IMR-90 (cell line): ENCODE data around the gene MAP3K5. TPM values are rescaled to one million over a fixed set of nuclear protein-coding genes. Genes with fewer than 3 reads are reported as not detected.

Source experiments
- ATAC-seq: fragments of 200-7000 bp; cut with Tn5 transposase; 2 replicates; pipeline ENCODE4 v1.9.1; 2020; ENCODE audit warnings: low read depth, mild to moderate bottlenecking, moderate library complexity
- BruUV-seq: library from RNA; stranded (reverse); fragments of 400-500 nt; replicated peaks from 2 replicates; lab custom pipeline; 2021; lab: Mats Ljungman, UMichigan
- CTCF ChIA-PET: fragments of 300-600 bp; formaldehyde crosslinking; extraction: SDS; loops from one replicate; lab custom pipeline; 2021; ENCODE audit warnings: antibody characterized with exemption; lab: Yijun Ruan, JAX
- POLR2A ChIA-PET: fragments of 300-600 bp; sonication (Branson Sonifier 250); formaldehyde crosslinking; loops from one replicate; lab custom pipeline; 2022; ENCODE audit warnings: antibody characterized with exemption; ENCODE audit not compliant: unreplicated experiment; lab: Charles Lee
- DNase-seq: peaks from one replicate; pipeline ENCODE4 v3.0.0; 2013
- H2AFZ ChIP-seq: replicated peaks from 2 replicates; pipeline ENCODE3; 2013; ENCODE audit warnings: low read length, mild to moderate bottlenecking; ENCODE audit not compliant: poor library complexity
- H2AK5ac ChIP-seq: 2 replicates; pipeline ENCODE4 v1.6.1; 2013; ENCODE audit warnings: low read depth, low read length, inconsistent platforms
- H2AK9ac ChIP-seq: replicated peaks from 2 replicates; pipeline ENCODE3; 2013; ENCODE audit warnings: mild to moderate bottlenecking, low read depth, low read length, moderate library complexity; ENCODE audit not compliant: poor library complexity
- H2BK120ac ChIP-seq: 2 replicates; pipeline ENCODE4 v1.6.1; 2013; ENCODE audit warnings: low read depth, low read length, inconsistent platforms
- H2BK15ac ChIP-seq: 3 replicates; pipeline ENCODE4 v1.6.1; 2013; ENCODE audit warnings: low read depth, low read length, inconsistent platforms
- H2BK20ac ChIP-seq: 2 replicates; pipeline ENCODE4 v1.6.1; 2013; ENCODE audit warnings: low read depth, mild to moderate bottlenecking, inconsistent platforms, low read length, moderate library complexity
- H2BK5ac ChIP-seq: 2 replicates; pipeline ENCODE4 v1.6.1; 2013; ENCODE audit warnings: mild to moderate bottlenecking, low read depth, low read length, inconsistent platforms; ENCODE audit not compliant: poor library complexity, severe bottlenecking
- H3K14ac ChIP-seq: replicated peaks from 2 replicates; pipeline ENCODE4 v1.6.1; 2013; ENCODE audit warnings: low read depth, low read length, inconsistent platforms
- H3K18ac ChIP-seq: 2 replicates; pipeline ENCODE4 v1.6.1; 2013; ENCODE audit warnings: low read depth, low read length, control low read depth
- H3K23ac ChIP-seq: 2 replicates; pipeline ENCODE4 v1.6.1; 2013; ENCODE audit warnings: low read depth, low read length, inconsistent platforms
- H3K27ac ChIP-seq: 2 replicates; pipeline ENCODE4 v1.5.1; 2013; ENCODE audit warnings: mild to moderate bottlenecking, control low read depth, low read length; ENCODE audit not compliant: insufficient read depth
- H3K27me3 ChIP-seq: 2 replicates; pipeline ENCODE4 v1.6.1; 2013; ENCODE audit warnings: low read length; ENCODE audit not compliant: control insufficient read depth, insufficient read depth
- H3K36me3 ChIP-seq: 2 replicates; pipeline ENCODE4 v1.6.1; 2013; ENCODE audit warnings: low read length, mixed read lengths; ENCODE audit not compliant: control insufficient read depth, insufficient read depth
- H3K4ac ChIP-seq: 2 replicates; pipeline ENCODE4 v1.6.1; 2013; ENCODE audit warnings: low read depth, low read length, inconsistent platforms
- H3K4me1 ChIP-seq: 2 replicates; pipeline ENCODE4 v1.6.1; 2013; ENCODE audit warnings: low read length, mixed read lengths; ENCODE audit not compliant: control insufficient read depth, insufficient read depth
- H3K4me2 ChIP-seq: 2 replicates; pipeline ENCODE4 v1.6.1; 2013; ENCODE audit warnings: low read depth, mild to moderate bottlenecking, control low read depth, low read length, moderate library complexity
- H3K4me3 ChIP-seq: 2 replicates; pipeline ENCODE4 v1.5.1; 2013; ENCODE audit warnings: low read depth, mild to moderate bottlenecking, control low read depth, low read length, moderate library complexity; ENCODE audit not compliant: insufficient read depth
- H3K56ac ChIP-seq: 2 replicates; pipeline ENCODE4 v1.6.1; 2013; ENCODE audit warnings: low read length, inconsistent platforms; ENCODE audit not compliant: insufficient read depth; ENCODE audit errors: extremely low read depth
- H3K79me1 ChIP-seq, 2 experiments: 2 replicates each; pipeline ENCODE4 v1.6.1; 2013; ENCODE audit warnings: low read length in 2 of 2, inconsistent platforms in 1 of 2, low read depth in 1 of 2
- H3K9ac ChIP-seq: 2 replicates; pipeline ENCODE4 v1.6.1; 2013; ENCODE audit warnings: low read depth, low read length, control low read depth
- H3K9me1 ChIP-seq: 2 replicates; pipeline ENCODE4 v1.6.1; 2013; ENCODE audit warnings: low read length, inconsistent platforms; ENCODE audit not compliant: insufficient read depth
- H3K9me3 ChIP-seq: 2 replicates; pipeline ENCODE4 v1.6.1; 2013; ENCODE audit warnings: low read length; ENCODE audit not compliant: control insufficient read depth, insufficient read depth
- H4K20me1 ChIP-seq: 2 replicates; pipeline ENCODE4 v1.6.1; 2013; ENCODE audit warnings: low read length, inconsistent platforms; ENCODE audit not compliant: insufficient read depth
- H4K5ac ChIP-seq: 2 replicates; pipeline ENCODE4 v1.6.1; 2013; ENCODE audit warnings: mild to moderate bottlenecking, low read depth, low read length, control low read depth
- H4K8ac ChIP-seq, 2 experiments: 2 replicates each; pipeline ENCODE4 v1.6.1; 2013; ENCODE audit warnings: low read depth in 2 of 2, low read length in 2 of 2, control low read depth in 1 of 2, inconsistent platforms in 1 of 2
- H4K91ac ChIP-seq: 2 replicates; pipeline ENCODE4 v1.6.1; 2013; ENCODE audit warnings: low read depth, low read length, inconsistent platforms; ENCODE audit not compliant: insufficient read depth
- BHLHE40 ChIP-seq: fragments of 150-350 bp; IDR thresholded peaks from 2 replicates; pipeline ENCODE4 v1.6.1; 2016; ENCODE audit warnings: mild to moderate bottlenecking, low read depth, low read length
- CEBPB ChIP-seq: IDR thresholded peaks from 2 replicates; pipeline ENCODE4 v1.6.1; 2012; ENCODE audit warnings: low read depth, low read length, improper control_type of control experiment
- CHD1 ChIP-seq: IDR thresholded peaks from 2 replicates; pipeline ENCODE4 v1.6.1; 2012; ENCODE audit warnings: low read depth, low read length, improper control_type of control experiment
- MAZ ChIP-seq: IDR thresholded peaks from 2 replicates; pipeline ENCODE4 v1.6.1; 2012; ENCODE audit warnings: low read depth, mild to moderate bottlenecking, low read length, improper control_type of control experiment, moderate library complexity, borderline replicate concordance
- MXI1 ChIP-seq: IDR thresholded peaks from 2 replicates; pipeline ENCODE4 v1.6.1; 2012; ENCODE audit warnings: low read depth, mild to moderate bottlenecking, low read length, moderate library complexity, borderline replicate concordance
- RCOR1 ChIP-seq: IDR thresholded peaks from 2 replicates; pipeline ENCODE4 v1.6.1; 2012; ENCODE audit warnings: mild to moderate bottlenecking, low read length, improper control_type of control experiment; ENCODE audit not compliant: insufficient replicate concordance
- dilution Hi-C: fragments of 300-500 bp; cut with HindIII; formaldehyde crosslinking; loops from one replicate; pipeline ENCODE4 v1.14.3; 2018; ENCODE audit warnings: low sequenced_read_pairs; ENCODE audit not compliant: unreplicated experiment
- in situ Hi-C: fragments of 300-500 bp; cut with MboI; formaldehyde crosslinking; loops from 3 replicates; pipeline ENCODE4 v1.14.3; 2019; ENCODE audit warnings: low sequenced_read_pairs, inconsistent platforms, mixed read lengths
- intact Hi-C: fragments of 100-400 bp; cut with micrococcal nuclease; formaldehyde crosslinking; loops from 2 replicates; pipeline ENCODE4 v1.10.0; 2022
- polyA plus RNA-seq, 3 experiments: library from polyadenylated mRNA; depleted of rRNA; stranded (reverse); fragments of >200 nt; gene quantifications; 2 replicates each; pipeline ENCODE4 v1.2.3, GENCODE V29; 2012; ENCODE audit warnings: low replicate concordance in 1 of 3
- total RNA-seq: library from RNA; depleted of rRNA; stranded (reverse); fragments of >200 nt; gene quantifications from 2 replicates; pipeline ENCODE4 v1.2.3, GENCODE V29; 2012
- TF ChIP-seq, protein P1 (sequence below): conservative IDR thresholded peaks from 2 replicates; pipeline ENCODE4 v1.5.1; 2012; ENCODE audit warnings: mild to moderate bottlenecking, low read depth, low read length, improper control_type of control experiment
- TF ChIP-seq, protein P2 (sequence below): fragments of 150-350 bp; IDR thresholded peaks from 2 replicates; pipeline ENCODE4 v1.6.1; 2017; ENCODE audit warnings: mild to moderate bottlenecking, antibody characterized with exemption, low read length, low read depth

MAP3K5 gene
- total and polyA plus RNA-seq, 2 of the 4 experiments (the other 2 are of a cell fraction), result 5.4 to 17.6 TPM

DNA sequence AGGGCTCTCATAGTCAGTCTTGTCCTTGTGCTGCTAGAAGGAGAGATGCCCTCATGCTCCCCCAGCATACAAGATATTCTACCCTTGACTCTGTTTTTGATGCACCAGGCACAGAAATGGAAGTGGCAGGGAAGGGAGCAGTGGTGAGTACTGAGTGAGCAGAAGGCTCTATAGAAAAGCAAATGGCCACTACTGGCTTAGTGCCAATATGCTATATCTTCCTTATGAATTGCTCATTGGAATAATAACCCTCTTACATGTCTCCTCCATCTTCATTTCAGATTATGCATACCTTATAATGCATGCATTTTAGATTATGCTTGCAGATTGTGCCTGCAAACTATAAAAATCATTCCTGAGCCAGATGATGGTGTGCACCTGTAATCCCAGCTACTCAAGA lies 82.8 kb downstream of the MAP3K5 start:
- no peak overlapping the region for H3K4me2 ChIP-seq
- dilution Hi-C loops, result no loop called here
- H3K14ac ChIP-seq, result no peak overlapping the region
- H3K23ac ChIP-seq, result no peak overlapping the region
- H3K4me3 ChIP-seq, result no peak overlapping the region
- peaks cover 4% of the 10 kb centered on the region; the same call in 1 of the 2 replicates for H3K36me3 ChIP-seq
- ChIA-PET CTCF (no interaction called here), POLR2A (no interaction called here)
- no peak overlapping the region for H3K56ac ChIP-seq
- no peak overlapping the region for H2BK5ac ChIP-seq
- H3K18ac ChIP-seq, result no peak overlapping the region
- H3K9ac ChIP-seq, result no peak overlapping the region
- no peaks in the 10 kb centered on the region for H3K9me3 ChIP-seq
- no peak overlapping the region for H3K4ac ChIP-seq
- no peak overlapping the region for H2BK20ac ChIP-seq
- H3K9me1 ChIP-seq, result peaks cover 19% of the 10 kb centered on the region
- H3K4me1 ChIP-seq, result no peaks in the 10 kb centered on the region
- no peak overlapping the region for H4K91ac ChIP-seq
- no peak overlapping the region for H4K8ac ChIP-seq
- no peak overlapping the region for H2AK9ac ChIP-seq
- peaks cover 18 to 69% of the 10 kb centered on the region in 2 experiments for H3K79me1 ChIP-seq
- no peak overlapping the region for H2AFZ ChIP-seq
- H2BK120ac ChIP-seq, result no peak overlapping the region
- H3K27ac ChIP-seq, result no peak overlapping the region
- no peak overlapping the region for H4K5ac ChIP-seq
- ATAC-seq, result no peak
- H3K27me3 ChIP-seq, result no peaks in the 10 kb centered on the region
- DNase-seq, result no peak
- TF ChIP-seq MXI1 (no peak), BHLHE40 (no peak), RCOR1 (no peak), MAZ (no peak), CEBPB (no peak), CHD1 (no peak)
- TF ChIP-seq, protein P1, sequence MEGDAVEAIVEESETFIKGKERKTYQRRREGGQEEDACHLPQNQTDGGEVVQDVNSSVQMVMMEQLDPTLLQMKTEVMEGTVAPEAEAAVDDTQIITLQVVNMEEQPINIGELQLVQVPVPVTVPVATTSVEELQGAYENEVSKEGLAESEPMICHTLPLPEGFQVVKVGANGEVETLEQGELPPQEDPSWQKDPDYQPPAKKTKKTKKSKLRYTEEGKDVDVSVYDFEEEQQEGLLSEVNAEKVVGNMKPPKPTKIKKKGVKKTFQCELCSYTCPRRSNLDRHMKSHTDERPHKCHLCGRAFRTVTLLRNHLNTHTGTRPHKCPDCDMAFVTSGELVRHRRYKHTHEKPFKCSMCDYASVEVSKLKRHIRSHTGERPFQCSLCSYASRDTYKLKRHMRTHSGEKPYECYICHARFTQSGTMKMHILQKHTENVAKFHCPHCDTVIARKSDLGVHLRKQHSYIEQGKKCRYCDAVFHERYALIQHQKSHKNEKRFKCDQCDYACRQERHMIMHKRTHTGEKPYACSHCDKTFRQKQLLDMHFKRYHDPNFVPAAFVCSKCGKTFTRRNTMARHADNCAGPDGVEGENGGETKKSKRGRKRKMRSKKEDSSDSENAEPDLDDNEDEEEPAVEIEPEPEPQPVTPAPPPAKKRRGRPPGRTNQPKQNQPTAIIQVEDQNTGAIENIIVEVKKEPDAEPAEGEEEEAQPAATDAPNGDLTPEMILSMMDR, result no peak
- TF ChIP-seq, protein P2, sequence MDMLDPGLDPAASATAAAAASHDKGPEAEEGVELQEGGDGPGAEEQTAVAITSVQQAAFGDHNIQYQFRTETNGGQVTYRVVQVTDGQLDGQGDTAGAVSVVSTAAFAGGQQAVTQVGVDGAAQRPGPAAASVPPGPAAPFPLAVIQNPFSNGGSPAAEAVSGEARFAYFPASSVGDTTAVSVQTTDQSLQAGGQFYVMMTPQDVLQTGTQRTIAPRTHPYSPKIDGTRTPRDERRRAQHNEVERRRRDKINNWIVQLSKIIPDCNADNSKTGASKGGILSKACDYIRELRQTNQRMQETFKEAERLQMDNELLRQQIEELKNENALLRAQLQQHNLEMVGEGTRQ, result no peak
- in situ Hi-C loops, result no loop called here
- H2AK5ac ChIP-seq, result no peak overlapping the region
- intact Hi-C loops, result no loop called here
- no TSS peak for BruUV-seq
- H2BK15ac ChIP-seq, result no peak overlapping the region
- peaks cover 6% of the 10 kb centered on the region; the same call in 1 of the 2 replicates for H4K20me1 ChIP-seq
